ENCODE measurements around the gene TRIM71.
"Not testable (repeated sequence)": the region's sequence is repeated elsewhere in the genome, so short reads cannot be mapped to it uniquely, and the experiment has no call there.

Gene TRIM71

DNA sequence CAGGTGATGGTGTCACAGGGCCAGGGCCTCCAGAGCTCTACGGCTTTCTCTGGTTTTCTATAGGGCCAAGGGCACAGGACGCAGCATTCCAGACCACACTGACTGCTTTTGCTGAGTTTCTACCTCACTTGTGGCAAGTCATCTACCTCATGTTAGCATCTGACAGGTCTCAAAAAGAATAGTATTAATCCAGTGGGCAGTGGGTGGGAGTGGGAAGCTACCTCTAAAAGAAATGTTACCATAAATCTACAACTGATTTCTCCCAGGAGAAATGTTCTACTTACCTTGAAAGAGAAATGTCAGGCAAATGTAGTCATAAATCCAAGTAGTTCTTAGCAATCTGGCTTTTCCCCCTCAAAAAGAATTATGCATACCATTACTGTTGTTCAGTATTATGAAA is 77.9 kb downstream of the TRIM71 start:
- DNase-seq: no peak

DNA sequence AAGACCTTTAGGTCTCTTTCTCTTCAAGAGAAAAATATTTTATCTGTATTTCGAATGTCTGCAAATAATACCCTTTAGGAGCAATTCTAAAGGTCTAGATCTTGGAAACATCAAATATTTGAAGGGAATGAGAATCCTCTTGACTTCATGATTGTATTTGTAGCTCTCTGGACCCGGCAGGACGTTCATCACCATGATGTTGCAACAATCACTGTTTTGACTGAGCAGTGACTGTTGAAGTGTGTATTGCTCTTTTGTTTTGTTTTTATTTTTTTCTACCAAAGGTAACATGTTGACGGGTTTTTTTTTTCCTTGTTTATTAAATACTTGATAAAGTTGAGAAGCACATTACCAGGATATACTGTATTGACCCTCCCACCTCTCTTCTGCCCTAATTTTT is 78.3 kb downstream of the TRIM71 start:
- no peak for DNase-seq

DNA sequence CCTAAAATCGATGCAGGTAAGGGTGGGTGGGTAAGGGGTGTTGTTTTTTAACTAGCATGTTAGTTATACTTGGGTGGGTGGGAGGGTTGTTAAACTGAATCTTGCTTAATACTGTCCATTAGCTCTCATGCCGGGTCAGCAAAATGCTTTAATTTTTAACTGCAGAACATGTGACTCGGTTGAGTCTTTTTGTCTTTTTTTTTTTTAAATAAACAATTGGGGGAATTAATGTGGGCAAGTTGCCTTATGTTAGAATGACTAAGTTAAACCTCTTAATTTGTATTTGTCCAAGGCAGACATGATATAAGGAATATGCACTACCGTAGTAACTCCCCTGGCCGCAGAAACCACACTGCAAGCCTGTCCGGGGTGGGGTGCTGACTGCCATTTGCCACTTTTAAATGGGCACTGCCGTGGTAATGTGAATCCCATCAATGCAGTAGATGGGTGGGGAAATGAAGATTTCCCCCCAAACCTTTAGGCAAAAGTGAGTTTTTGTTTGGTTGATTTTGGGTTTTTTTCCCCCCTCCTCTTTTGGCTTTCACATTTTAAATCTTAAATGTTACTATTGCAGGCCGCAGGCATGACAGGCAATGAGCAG is 79.3 kb downstream of the TRIM71 start:
- no peak for DNase-seq

DNA sequence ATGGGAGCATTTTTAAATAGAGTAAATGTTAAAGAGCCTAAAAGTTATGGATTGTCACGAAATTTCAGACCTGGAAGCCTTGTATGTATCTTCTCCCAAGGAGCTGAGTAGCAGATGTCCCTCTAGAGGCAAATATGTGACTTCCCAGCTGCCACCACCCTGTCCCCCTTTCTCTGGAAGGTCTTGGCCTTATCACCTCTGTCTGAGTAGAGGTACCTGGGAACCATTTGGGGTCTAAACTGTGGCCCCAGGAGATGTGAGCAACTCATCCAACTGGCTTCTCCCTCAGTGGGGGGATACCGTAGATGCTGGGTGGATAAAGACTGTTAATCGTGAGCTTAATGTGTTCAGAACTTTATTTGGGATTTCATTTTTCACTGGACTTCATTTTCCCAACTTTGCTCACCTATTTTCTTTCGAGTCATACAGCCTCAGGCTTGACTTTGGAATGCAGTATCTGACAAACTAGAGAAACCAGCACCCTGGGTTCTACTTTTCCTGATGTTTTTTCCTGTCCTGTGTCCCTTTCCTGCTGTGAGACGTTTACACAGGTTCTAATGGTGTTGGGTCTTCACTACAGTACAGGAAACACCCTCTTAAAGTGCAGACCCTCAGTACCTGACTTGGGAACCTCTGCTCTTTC is 80.3 kb downstream of the TRIM71 start:
- no peak for DNase-seq

DNA sequence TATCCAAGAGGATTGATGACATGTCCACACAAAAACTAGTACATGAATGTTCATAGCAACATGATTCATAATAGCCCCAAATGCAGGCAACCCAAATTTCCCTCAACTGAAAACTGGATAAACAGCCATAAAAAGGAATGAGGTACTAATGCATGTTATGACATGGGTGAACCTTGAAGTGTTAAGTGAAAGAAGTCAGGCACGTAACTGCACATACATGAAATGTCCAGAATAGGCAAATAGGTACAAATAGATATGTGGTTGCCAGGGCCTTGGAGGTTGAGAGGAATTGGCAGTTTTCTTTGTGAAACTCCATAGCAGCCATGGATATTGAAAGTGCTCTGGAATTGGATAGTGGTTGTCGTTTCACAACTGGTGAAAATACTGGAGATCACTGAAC is 81.5 kb downstream of the TRIM71 start:
- DNase-seq: no peak

DNA sequence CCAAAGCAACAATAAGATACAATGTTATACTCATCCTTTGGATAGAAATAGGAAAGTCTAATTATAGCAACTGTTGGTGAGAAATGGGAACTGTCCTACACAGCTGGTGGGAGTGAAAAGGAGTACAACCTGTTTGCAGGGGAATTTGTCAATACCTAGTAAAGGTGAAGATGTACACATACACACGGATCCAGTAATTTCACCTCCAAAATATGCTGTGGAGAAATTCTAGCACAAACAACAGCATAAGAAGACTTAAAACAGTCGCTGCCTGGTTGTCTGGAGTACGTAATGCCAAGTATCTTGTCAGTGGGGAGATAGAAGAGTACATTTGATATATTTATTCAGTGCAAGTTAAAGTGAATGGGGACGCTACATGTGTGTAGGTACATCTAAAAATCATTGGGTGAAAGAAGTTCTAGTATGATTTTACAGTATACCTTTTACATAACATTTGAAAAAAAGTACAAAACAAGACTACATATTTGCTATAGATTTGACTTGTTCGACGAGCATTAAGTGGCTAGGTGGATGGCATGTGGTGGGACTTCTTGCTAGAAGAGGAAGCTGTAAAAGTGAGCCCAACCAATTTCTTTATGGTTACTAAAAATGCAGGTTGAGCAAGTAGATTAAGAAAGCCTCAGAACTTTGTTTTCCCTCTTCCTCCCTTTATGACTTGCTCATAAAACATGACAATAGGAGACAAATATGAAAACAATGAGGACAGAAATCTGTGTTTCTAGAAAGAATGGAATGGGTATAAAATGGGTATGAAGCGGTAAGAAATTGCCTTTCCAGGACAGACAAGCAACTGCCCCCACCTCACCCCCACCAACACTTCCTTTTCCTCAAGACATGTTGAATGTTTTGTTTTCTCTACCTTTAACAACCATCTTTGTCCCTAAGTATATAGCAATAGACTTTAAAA is 83.5 kb downstream of the TRIM71 start:
- DNase-seq: no peak

DNA sequence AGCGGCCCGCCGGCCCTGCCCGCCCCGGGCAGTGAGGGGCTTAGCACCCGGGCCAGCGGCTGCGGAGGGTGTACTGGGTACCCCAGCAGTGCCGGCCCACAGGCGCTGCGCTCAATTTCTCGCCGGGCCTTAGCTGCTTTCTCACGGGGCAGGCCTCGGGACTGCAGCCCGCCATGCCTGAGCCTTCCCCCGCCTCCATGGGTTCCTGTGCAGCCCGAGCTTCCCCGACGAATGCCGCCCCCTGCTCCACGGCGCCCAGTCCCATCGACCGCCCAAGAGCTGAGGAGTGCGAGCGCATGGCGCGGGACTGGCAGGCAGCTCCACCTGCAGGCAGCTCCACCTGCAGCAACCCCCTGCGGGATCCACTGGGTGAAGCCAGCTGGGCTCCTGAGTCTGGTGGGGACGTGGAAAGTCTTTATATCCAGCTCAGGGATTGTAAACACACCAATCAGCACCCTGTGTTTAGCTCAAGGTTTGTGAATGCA is 85.1 kb downstream of the TRIM71 start:
- DNase-seq: not testable (repeated sequence)

DNA sequence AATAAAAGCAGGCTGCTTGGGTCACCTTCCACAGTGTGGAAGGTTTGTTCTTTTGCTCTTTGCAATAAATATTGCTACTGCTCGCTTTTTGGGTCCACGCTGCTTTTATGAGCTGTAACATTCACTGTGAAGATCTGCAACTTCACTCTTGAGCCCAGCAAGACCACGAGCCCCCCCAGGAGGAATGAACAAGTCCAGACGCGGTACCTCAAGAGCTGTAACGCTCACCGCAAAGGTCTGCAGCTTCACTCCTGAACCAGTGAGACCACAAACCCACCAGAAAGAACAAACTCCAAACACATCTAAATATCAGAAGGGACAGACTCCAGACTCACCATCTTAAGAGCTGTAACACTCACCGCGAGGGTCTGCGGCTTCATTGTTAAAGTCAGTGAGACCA is 86.2 kb downstream of the TRIM71 start:
- no peak for DNase-seq

DNA sequence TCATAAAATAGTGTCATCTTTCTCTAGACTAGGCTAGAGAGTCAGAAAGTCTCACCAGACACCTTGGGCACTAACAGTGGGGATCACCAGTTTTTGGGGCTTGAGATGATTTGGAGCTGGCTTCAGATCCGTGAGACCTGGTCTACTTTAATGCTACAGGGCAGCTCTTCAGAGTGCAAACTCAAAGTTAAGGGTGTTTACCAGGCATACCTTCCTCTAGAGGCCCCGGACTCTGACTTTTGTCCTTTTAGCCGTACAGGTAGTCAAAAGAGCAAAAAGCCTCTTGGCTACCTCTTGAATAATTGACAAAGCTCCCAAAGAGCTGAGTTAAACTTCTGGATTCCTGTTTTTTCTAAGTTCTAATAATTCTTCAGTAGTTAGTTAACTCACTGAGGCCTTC is 92.2 kb downstream of the TRIM71 start:
- no peak for DNase-seq

DNA sequence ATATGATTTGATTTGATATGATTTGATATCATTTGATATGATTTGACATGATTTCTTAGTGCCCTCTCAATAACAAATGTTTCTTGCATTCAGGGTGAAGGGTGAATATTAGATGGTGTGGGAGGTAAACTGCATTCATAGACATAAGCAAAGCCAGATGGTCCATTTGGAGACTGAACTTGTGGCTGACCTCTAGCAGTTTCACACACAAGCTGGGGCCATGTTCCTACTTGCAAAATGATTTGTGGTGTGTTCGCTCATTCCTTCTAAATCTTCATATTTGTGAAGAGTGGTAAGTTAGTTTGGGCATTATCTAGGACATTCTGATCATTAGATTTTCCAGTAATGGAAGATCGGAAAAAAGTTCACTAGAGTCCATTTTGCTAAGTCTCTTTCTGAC is 93.2 kb downstream of the TRIM71 start:
- no peak for DNase-seq

DNA sequence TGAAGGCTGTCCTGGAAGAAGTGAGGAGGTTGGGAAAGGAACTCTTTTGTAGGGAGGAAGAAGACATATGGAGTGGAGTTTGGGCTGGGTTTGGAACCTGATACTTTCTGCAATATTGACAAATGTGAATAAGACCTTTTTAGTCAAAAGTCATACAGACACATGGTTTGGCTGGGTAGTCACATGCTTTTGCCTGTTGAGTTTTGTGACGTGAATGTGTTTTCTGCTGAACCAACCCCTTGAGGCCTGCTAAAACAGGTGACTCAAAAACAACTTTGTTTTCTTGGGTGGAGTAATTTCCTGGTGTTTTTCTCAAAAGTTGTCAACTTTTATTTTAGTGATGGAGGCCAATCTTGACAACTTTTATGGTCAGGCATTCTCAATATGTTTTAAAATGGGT is 94.2 kb downstream of the TRIM71 start:
- DNase-seq: no peak

DNA sequence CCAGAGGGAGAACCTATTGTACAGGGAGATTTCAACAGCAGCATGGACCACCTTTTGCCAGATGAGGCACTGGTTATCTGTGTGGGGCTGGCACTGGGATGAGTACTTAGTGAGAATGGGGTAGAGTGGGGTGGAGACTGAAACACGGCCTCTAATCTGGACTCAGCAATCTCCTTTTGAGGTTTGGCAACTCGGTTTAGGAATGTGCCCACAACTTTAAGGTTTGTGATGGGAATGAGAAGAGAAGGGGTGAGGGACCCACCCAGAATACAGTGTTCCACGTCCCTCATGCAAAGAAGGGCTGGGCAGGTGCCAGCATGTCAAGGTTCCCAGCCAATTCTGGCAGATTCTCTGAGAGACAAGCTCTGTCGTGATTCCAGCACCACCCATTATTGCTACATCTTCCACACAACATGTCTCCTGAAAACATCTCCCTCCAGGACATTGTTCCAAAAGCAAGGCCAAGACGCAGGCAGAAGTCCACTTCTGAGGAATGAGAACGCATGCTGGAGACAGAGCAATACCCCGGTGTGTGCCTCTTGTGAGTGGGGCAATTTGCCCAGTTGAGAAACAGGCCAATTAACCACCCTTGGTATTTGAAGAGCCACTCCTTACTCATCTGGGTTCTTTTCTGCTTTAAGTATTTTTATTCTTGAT is 96.1 kb downstream of the TRIM71 start:
- DNase-seq: no peak

DNA sequence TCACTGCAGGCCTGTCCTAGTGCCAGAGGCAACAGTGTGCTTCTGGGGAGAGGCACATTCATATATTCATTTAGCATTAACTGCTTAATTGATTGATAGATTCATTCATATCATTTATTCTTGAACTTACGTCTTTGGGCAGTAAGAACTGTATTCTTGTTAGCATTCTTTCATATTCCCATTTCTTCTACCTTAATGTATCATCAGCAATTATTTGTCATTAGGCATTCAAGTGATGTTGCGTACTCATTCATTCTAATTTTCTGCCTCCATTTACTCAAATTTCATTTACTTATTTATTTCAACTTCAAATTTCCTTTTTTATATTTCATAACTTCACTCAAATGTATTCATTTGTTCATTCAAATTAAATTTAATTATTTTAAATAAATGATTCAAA is 102.1 kb downstream of the TRIM71 start:
- no peak for DNase-seq

DNA sequence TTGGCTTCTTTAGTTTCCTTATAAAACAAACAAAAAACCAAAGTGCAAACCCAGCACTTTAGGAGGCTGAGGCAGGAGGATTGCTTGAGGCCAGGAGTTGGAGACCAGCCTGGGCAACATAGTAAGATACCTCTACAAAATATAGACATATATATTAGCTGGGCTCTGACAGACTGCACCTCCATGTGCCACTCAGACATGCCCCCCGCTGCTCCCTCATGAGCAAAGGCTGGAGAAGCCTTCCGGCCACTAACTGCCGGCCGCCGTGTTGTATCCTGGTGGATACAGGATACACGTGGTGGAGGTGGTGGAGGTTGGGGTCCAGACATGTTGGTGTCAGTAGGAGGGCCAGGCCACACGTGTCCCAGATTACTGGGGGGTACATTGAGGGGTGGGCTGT is 104.3 kb downstream of the TRIM71 start:
- no peak for DNase-seq

DNA sequence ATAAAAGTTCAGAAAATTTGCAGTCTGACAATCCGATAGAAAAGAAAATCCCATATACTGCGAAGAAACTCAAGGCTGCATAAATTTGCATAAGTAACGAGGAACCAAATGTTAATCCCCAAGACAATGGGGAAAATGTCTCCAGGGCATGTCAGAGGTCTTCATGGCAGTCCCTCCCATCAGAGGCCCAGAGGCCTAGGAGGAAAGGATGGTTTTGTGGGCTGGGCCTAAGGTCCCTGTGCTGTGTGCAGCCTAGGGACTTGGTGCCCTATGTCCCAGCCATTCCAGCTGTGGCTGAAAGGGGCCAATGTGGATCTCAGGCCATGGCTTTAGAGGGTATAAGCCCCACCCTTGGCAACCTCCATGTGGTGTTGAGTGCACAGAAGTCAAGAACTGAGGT is 112.4 kb downstream of the TRIM71 start:
- no peak for DNase-seq

DNA sequence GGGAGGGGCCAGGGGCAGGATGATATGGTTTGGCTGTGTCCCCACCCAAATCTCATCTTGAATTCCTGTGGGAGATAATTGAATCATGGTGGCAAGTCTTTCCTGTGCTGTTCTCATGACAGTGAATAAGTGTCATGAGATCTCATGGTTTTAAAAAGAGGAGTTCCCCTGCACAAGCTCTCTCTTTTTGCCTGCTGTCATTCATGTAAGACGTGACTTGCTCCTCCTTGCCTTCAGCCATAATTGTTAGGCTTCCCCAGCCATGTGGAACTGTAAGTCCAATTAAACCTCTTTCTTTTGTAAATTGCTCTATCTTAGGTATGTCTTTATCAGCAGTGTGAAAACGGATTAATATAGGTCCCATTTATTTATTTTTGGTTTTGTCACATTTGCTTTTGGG is 113.5 kb downstream of the TRIM71 start:
- not testable (repeated sequence) for DNase-seq

DNA sequence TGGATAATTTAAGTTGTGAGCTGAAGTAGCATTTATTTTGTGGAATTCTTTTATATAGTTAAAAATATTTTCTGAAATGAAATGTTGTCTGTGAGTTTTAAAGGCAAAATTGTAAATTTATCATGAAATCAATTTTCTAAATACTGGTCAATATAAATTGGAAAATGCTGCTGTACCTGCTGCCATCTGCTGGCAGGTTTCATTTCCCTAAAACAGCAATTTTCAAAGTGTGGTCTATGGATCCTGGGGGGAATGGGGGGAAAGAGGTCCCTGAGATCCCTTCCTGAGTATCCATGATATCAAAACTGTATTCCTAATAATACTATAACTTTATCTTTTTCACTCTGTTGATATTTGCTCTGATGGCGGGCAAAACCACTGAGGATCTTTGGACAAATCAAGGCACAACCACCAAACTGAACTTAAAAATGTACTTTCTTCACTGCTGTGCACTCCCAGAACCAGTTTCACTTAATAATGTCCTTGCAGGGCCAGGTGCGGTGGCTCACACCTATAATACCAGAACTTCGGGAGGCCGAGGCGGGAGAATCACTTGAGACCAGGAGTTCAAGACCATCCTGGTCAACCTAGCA is 116.4 kb downstream of the TRIM71 start:
- peak; percentile 49 for DNase-seq

DNA sequence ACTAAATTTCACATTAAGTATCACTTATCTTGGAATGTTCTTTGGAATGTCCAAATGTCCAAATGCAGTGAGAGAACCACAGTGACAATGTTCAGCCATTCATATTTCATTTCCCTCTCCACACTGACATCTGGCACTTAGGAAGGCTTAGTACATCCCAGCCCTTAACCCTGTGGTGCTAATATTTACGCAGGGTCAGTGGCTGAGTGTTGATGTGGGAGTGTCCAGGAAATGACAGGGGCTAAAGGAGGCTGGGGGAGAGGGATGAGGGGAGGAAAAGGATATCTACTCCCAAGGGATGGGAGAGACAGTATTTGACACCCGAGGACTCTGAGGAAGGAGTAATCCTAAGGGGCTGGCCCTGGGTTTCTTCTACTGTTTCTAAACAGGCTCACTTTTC is 119.5 kb downstream of the TRIM71 start:
- DNase-seq: no peak

DNA sequence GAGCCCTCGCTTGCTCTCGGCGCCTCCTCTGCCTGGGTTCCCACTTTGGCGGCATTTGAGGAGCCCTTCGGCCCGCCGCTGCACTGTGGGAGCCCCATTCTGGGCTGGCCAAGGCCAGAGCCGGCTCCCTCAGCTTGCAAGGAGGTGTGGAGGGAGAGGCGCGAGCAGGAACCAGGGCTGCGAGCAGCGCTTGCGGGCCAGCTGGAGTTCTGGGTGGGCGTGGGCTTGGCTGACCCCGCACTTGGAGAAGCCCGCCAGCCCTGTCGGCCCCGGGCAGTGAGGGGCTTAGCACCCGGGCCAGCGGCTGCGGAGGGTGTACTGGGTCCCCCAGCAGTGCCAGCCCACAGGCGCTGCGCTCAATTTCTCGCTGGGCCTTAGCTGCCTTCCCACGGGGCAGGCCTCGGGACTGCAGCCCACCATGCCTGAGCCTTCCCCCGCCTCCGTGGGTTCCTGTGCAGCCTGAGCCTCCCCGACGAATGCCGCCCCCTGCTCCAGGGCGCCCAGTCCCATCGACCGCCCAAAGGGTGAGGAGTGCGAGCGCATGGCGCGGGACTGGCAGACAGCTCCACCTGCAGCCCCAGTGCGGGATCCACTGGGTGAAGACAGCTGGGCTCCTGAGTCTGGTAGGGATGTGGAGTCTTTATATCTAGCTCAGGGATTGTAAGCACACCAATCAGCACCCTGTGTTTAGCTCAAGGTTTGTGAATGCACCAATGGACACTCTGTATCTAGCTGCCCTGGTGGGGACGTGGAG is 121.9 kb downstream of the TRIM71 start:
- not testable (repeated sequence) for DNase-seq

DNA sequence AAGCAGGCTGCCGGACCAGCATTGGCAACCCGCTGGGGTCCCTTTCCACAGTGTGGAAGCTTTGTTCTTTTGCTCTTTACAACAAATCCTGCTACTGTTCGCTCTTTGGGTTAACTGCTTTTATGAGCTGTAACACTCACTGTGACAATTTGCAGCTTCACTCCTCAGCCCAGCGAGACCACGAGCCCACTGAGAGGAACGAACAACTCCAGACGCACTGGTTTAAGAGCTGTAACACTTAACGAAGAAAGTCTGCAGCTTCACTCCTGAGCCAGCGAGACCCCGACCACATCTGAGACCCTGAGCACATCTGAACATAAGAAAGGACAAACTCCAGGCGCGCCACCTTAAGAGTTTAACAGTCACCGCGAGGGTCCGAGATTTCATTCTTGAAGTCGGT is 122.9 kb downstream of the TRIM71 start:
- DNase-seq: no peak

DNA sequence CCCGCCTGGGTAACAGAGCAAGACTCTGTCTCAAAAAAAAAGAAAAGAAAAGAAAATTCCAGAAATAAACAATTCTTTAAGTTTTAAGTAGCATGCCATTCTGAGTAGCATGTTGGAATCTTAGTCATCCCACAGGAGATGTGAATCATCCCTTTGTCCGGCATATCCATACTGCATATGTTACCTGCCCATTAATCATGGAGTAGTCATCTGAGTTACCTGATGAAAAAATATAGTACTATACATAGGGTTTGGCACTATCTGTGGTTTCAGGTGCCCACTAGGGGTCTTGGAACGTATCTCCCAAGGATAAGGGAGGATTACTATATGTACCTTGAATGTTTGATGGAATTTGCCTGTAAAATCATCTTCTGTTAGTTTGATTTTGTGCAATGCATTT is 127.3 kb downstream of the TRIM71 start:
- no peak for DNase-seq

DNA sequence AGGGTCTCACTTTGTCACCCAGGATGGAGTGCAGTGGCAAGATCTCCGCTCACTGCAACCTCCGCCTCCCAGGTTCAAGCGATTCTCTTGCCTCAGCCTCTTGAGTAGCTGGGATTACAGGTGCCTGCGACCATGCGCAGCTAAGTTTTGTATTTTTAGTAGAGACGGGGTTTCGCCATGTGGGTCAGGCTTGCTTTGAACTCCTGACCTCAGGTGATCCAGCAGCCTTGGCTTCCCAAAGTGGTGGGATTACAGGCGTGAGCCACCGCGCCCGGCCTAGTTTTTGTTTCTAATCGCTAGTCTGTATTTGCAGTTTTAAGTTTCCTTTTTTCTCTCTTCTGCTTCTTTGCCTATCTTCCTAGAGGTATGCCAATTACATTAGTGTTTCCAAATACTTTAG is 127.8 kb downstream of the TRIM71 start:
- DNase-seq: not testable (repeated sequence)
